Measurements from ENCODE around the gene BDP1.
"Not testable (repeated sequence)": the region's sequence is repeated elsewhere in the genome, so short reads cannot be mapped to it uniquely, and the experiment has no call there.

BDP1 gene

DNA sequence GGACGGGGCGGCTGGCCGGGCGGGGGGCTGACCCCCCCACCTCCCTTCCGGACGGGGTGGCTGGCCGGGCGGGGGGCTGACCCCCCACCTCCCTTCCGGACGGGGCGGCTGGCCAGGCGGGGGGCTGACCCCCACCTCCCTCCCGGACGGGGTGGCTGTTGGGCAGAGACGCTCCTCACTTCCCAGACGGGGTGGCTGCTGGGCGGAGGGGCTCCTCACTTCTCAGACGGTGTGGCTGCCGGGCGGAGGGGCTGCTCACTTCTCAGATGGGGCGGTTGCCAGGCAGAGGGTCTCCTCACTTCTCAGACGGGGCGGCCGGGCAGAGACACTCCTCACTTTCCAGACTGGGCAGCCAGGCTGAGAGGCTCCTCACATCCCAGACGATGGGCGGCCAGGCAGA, 70.2 kb downstream of the BDP1 start:
- H4K8ac ChIP-seq (ENCODE audit: low read length); H2BK12ac ChIP-seq (ENCODE audit: low read length in 2 of 2); H2BK120ac ChIP-seq (ENCODE audit: low read depth, low read length); H3K18ac ChIP-seq (ENCODE audit: low read depth in 1 of 2, low read length in 2 of 2); H3K27me3 ChIP-seq (ENCODE audit: control insufficient read depth in 1 of 2, insufficient read depth in 1 of 2, low read length in 2 of 2); H2AFZ ChIP-seq (ENCODE audit: low read depth, low read length); H3K9me3 ChIP-seq (ENCODE audit: control insufficient read depth, low read length); H3K4me3 ChIP-seq (ENCODE audit: insufficient read depth in 1 of 2, low read depth in 1 of 2, low read length in 2 of 2); DNase-seq; H2BK15ac ChIP-seq (ENCODE audit: low read depth, poor library complexity, severe bottlenecking); H2AK5ac ChIP-seq (ENCODE audit: low read length, severe bottlenecking); H4K91ac ChIP-seq (ENCODE audit: low read length); H3K4ac ChIP-seq (ENCODE audit: low read depth in 1 of 2, low read length in 2 of 2); H3K14ac ChIP-seq (ENCODE audit: low read length in 2 of 2); H2BK5ac ChIP-seq (ENCODE audit: low read depth, low read length, poor library complexity, severe bottlenecking); H3K9ac ChIP-seq (ENCODE audit: low read length); H3K27ac ChIP-seq (ENCODE audit: low read length, poor library complexity, severe bottlenecking); H3K4me1 ChIP-seq (ENCODE audit: control insufficient read depth, insufficient read depth, low read depth, low read length); H3K4me2 ChIP-seq (ENCODE audit: low read length, poor library complexity, severe bottlenecking); H3K23ac ChIP-seq (ENCODE audit: low read length in 2 of 2): not testable (repeated sequence)
- peaks cover 13% of the 10 kb centered on the region for H3K79me1 ChIP-seq (replicated peaks; ENCODE audit: low read length, poor library complexity, severe bottlenecking)
- 97% methylated on average over 17 of the region's 26 CpGs for WGBS
- H3K36me3 ChIP-seq (ENCODE audit: control insufficient read depth in 1 of 2, insufficient read depth in 2 of 2, low read depth in 1 of 2, low read length in 2 of 2), result peaks cover 30 to 32% of the 10 kb centered on the region in 2 experiments

DNA sequence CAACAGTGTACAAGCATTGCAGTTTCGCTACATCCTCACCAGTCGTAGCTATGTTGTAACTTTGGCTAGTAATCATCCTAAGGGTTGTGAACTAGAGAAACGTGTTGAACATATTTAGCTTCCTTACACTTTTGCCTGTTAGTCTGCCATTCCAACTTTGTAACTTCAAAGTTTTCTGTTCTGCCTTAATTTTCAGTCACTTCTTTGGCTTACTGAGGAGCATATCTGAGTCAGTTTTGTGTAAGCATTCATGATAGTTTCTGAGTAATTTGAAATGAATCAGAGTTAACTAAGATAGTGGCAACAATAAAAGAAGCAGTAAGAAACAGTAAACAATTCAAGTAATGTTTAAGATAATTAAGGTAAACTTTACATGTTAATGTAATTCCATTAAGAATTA, 72.8 kb downstream of the BDP1 start:
- Histone ChIP-seq H3K18ac (ENCODE audit: low read depth in 1 of 2, low read length in 2 of 2) (no peak overlapping the region), H4K91ac (ENCODE audit: low read length) (no peak overlapping the region), H2AFZ (ENCODE audit: low read depth, low read length) (no peak overlapping the region), H3K36me3 (ENCODE audit: control insufficient read depth in 1 of 2, insufficient read depth in 2 of 2, low read depth in 1 of 2, low read length in 2 of 2) (peaks cover 24 to 29% of the 10 kb centered on the region in 2 experiments), H3K4me1 (ENCODE audit: control insufficient read depth, insufficient read depth, low read depth, low read length) (no peaks in the 10 kb centered on the region), H3K23ac (ENCODE audit: low read length in 2 of 2) (no peak overlapping the region), H3K27me3 (ENCODE audit: control insufficient read depth in 1 of 2, insufficient read depth in 1 of 2, low read length in 2 of 2) (no peaks in the 10 kb centered on the region), H2AK5ac (ENCODE audit: low read length, severe bottlenecking) (no peak overlapping the region), H2BK5ac (ENCODE audit: low read depth, low read length, poor library complexity, severe bottlenecking) (no peak overlapping the region), H2BK120ac (ENCODE audit: low read depth, low read length) (no peak overlapping the region), H3K4ac (ENCODE audit: low read depth in 1 of 2, low read length in 2 of 2) (no peak overlapping the region), H2BK12ac (ENCODE audit: low read length in 2 of 2) (no peak overlapping the region), H3K27ac (ENCODE audit: low read length, poor library complexity, severe bottlenecking) (no peak overlapping the region), H3K4me2 (ENCODE audit: low read length, poor library complexity, severe bottlenecking) (no peak overlapping the region), H3K79me1 (replicated peaks; ENCODE audit: low read length, poor library complexity, severe bottlenecking) (peaks cover 14% of the 10 kb centered on the region), H3K9ac (ENCODE audit: low read length) (peak overlapping the region; percentile 43), H4K8ac (ENCODE audit: low read length) (no peak overlapping the region), H3K9me3 (ENCODE audit: control insufficient read depth, low read length) (no peaks in the 10 kb centered on the region), H2BK15ac (ENCODE audit: low read depth, poor library complexity, severe bottlenecking) (no peak overlapping the region), H3K14ac (ENCODE audit: low read length in 2 of 2) (no peak overlapping the region), H3K4me3 (ENCODE audit: insufficient read depth in 1 of 2, low read depth in 1 of 2, low read length in 2 of 2) (no peak overlapping the region)
- DNase-seq, result peak; percentile 12
- 96% methylated on average over 3 of the region's 3 CpGs for WGBS

DNA sequence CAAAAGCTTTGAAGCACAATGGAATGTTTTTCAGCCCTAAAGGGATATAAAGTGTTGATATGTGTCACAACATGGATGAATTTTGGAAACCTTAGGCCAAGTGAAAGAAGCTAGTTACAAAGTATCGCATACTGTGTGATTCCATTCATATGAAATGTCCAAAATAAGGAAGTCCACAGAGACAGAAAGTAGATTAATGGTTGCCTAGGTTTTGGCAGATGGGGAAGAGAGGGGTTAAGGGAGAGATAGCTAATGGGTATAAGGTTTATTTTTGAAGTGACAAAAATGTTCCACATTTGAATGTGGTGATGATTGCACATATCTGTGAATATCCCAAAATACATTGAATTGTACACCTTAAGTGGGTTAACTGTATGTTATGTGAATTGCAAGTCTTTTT, 74.2 kb downstream of the BDP1 start:
- peaks cover 20 to 31% of the 10 kb centered on the region in 2 experiments for H3K36me3 ChIP-seq (ENCODE audit: control insufficient read depth in 1 of 2, insufficient read depth in 2 of 2, low read depth in 1 of 2, low read length in 2 of 2)
- no peaks in the 10 kb centered on the region for H3K9me3 ChIP-seq (ENCODE audit: control insufficient read depth, low read length)
- H3K18ac ChIP-seq (ENCODE audit: low read depth in 1 of 2, low read length in 2 of 2), result no peak overlapping the region
- H2BK12ac ChIP-seq (ENCODE audit: low read length in 2 of 2), result no peak overlapping the region
- no peak overlapping the region for H2AK5ac ChIP-seq (ENCODE audit: low read length, severe bottlenecking)
- no peak for DNase-seq
- H3K4ac ChIP-seq (ENCODE audit: low read depth in 1 of 2, low read length in 2 of 2), result no peak overlapping the region
- no peak overlapping the region for H3K23ac ChIP-seq (ENCODE audit: low read length in 2 of 2)
- no peak overlapping the region for H4K91ac ChIP-seq (ENCODE audit: low read length)
- H4K8ac ChIP-seq (ENCODE audit: low read length), result no peak overlapping the region
- no peaks in the 10 kb centered on the region for H3K27me3 ChIP-seq (ENCODE audit: control insufficient read depth in 1 of 2, insufficient read depth in 1 of 2, low read length in 2 of 2)
- 100% methylated on average over 1 of the region's 1 CpG for WGBS
- no peak overlapping the region for H2BK5ac ChIP-seq (ENCODE audit: low read depth, low read length, poor library complexity, severe bottlenecking)
- H3K4me3 ChIP-seq (ENCODE audit: insufficient read depth in 1 of 2, low read depth in 1 of 2, low read length in 2 of 2), result no peak overlapping the region
- H3K27ac ChIP-seq (ENCODE audit: low read length, poor library complexity, severe bottlenecking), result no peak overlapping the region
- no peaks in the 10 kb centered on the region for H3K4me1 ChIP-seq (ENCODE audit: control insufficient read depth, insufficient read depth, low read depth, low read length)
- H2BK120ac ChIP-seq (ENCODE audit: low read depth, low read length), result no peak overlapping the region
- no peak overlapping the region for H2BK15ac ChIP-seq (ENCODE audit: low read depth, poor library complexity, severe bottlenecking)
- H2AFZ ChIP-seq (ENCODE audit: low read depth, low read length), result no peak overlapping the region
- H3K4me2 ChIP-seq (ENCODE audit: low read length, poor library complexity, severe bottlenecking), result no peak overlapping the region
- H3K14ac ChIP-seq (ENCODE audit: low read length in 2 of 2), result no peak overlapping the region
- H3K79me1 ChIP-seq (replicated peaks; ENCODE audit: low read length, poor library complexity, severe bottlenecking), result peaks cover 16% of the 10 kb centered on the region
- no peak overlapping the region for H3K9ac ChIP-seq (ENCODE audit: low read length)

DNA sequence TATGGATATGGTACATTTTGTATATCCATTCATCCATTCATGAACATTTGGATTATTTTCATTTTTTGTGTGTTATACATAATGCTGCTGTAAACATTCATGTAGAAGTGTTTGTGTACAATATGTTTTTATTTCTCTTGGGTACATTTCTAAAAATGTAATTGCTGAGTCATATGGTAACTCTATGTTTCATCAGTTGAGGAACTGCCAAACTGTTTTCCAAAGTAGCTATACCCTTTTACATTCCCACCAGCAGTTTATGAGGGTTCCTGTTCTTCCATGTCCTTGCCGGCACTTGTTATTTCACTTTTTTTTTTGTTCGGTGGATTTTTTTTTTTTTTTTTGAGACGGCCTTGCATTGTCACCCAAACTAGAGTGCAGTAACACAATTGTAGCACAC, 77.7 kb downstream of the BDP1 start:
- Histone ChIP-seq H3K4me1 (ENCODE audit: control insufficient read depth, insufficient read depth, low read depth, low read length) (peaks cover 2% of the 10 kb centered on the region), H3K9ac (ENCODE audit: low read length) (peak overlapping the region; percentile 38), H4K8ac (ENCODE audit: low read length) (no peak overlapping the region), H3K9me3 (ENCODE audit: control insufficient read depth, low read length) (no peaks in the 10 kb centered on the region), H2AFZ (ENCODE audit: low read depth, low read length) (no peak overlapping the region), H3K4ac (ENCODE audit: low read depth in 1 of 2, low read length in 2 of 2) (no peak overlapping the region), H3K18ac (ENCODE audit: low read depth in 1 of 2, low read length in 2 of 2) (no peak overlapping the region), H3K4me2 (ENCODE audit: low read length, poor library complexity, severe bottlenecking) (no peak overlapping the region), H3K27me3 (ENCODE audit: control insufficient read depth in 1 of 2, insufficient read depth in 1 of 2, low read length in 2 of 2) (no peaks in the 10 kb centered on the region), H3K23ac (ENCODE audit: low read length in 2 of 2) (no peak overlapping the region), H3K27ac (ENCODE audit: low read length, poor library complexity, severe bottlenecking) (no peak overlapping the region), H3K79me1 (replicated peaks; ENCODE audit: low read length, poor library complexity, severe bottlenecking) (peaks cover 19% of the 10 kb centered on the region), H2BK12ac (ENCODE audit: low read length in 2 of 2) (no peak overlapping the region), H3K4me3 (ENCODE audit: insufficient read depth in 1 of 2, low read depth in 1 of 2, low read length in 2 of 2) (no peak overlapping the region), H2BK120ac (ENCODE audit: low read depth, low read length) (no peak overlapping the region), H3K14ac (ENCODE audit: low read length in 2 of 2) (no peak overlapping the region), H4K91ac (ENCODE audit: low read length) (no peak overlapping the region), H2BK15ac (ENCODE audit: low read depth, poor library complexity, severe bottlenecking) (no peak overlapping the region), H3K36me3 (ENCODE audit: control insufficient read depth in 1 of 2, insufficient read depth in 2 of 2, low read depth in 1 of 2, low read length in 2 of 2) (peaks cover 24 to 43% of the 10 kb centered on the region in 2 experiments), H2AK5ac (ENCODE audit: low read length, severe bottlenecking) (no peak overlapping the region), H2BK5ac (ENCODE audit: low read depth, low read length, poor library complexity, severe bottlenecking) (no peak overlapping the region)
- 91% methylated on average over 3 of the region's 3 CpGs for WGBS
- DNase-seq, result no peak

Measured in mesenchymal stem cell (in vitro differentiated cells and primary cell).